Neural crest cell (in vitro differentiated cells): Measurements from ENCODE around the gene SELENOP. TPM values are rescaled to one million over a fixed set of nuclear protein-coding genes. Genes with fewer than 3 reads are reported as not detected.
"Not testable (repeated sequence)": the region's sequence is repeated elsewhere in the genome, so short reads cannot be mapped to it uniquely, and the experiment has no call there.

Experiments used
- DNase-seq: peaks from one replicate; pipeline ENCODE4 v3.0.0; 2021; ENCODE audit warnings: low read depth, mixed read lengths, low spot score
- H3K27ac Mint-ChIP-seq: one replicate; pipeline ENCODE4 v1.8.0; 2021; ENCODE audit warnings: mild to moderate bottlenecking, mixed read lengths; ENCODE audit not compliant: unreplicated experiment
- H3K27me3 Mint-ChIP-seq: 2 replicates; pipeline ENCODE4 v1.8.0; 2021; ENCODE audit warnings: low read depth, mild to moderate bottlenecking, mixed read lengths
- H3K36me3 Mint-ChIP-seq: 2 replicates; pipeline ENCODE4 v1.8.0; 2021; ENCODE audit warnings: low read depth, mild to moderate bottlenecking, mixed read lengths
- H3K4me1 Mint-ChIP-seq: 2 replicates; pipeline ENCODE4 v1.8.0; 2021; ENCODE audit warnings: mixed read lengths
- H3K4me3 Mint-ChIP-seq: one replicate; pipeline ENCODE4 v1.8.0; 2021; ENCODE audit warnings: mild to moderate bottlenecking, mixed read lengths
- H3K9me3 Mint-ChIP-seq: 2 replicates; pipeline ENCODE4 v1.8.0; 2021; ENCODE audit warnings: mixed read lengths
- total RNA-seq: library from RNA; stranded (reverse); gene quantifications from 2 replicates; pipeline ENCODE4 v1.2.1, GENCODE V29; 2021
- TF ChIP-seq, protein P1 (sequence below): fragments of 200-600 bp; sonication (generic); conservative IDR thresholded peaks from 2 replicates; pipeline ENCODE4 v1.5.0; 2021; ENCODE audit warnings: antibody characterized with exemption, mild to moderate bottlenecking

Gene SELENOP
- total RNA-seq, 1 donor from 2014 or later: 2.2 TPM

DNA sequence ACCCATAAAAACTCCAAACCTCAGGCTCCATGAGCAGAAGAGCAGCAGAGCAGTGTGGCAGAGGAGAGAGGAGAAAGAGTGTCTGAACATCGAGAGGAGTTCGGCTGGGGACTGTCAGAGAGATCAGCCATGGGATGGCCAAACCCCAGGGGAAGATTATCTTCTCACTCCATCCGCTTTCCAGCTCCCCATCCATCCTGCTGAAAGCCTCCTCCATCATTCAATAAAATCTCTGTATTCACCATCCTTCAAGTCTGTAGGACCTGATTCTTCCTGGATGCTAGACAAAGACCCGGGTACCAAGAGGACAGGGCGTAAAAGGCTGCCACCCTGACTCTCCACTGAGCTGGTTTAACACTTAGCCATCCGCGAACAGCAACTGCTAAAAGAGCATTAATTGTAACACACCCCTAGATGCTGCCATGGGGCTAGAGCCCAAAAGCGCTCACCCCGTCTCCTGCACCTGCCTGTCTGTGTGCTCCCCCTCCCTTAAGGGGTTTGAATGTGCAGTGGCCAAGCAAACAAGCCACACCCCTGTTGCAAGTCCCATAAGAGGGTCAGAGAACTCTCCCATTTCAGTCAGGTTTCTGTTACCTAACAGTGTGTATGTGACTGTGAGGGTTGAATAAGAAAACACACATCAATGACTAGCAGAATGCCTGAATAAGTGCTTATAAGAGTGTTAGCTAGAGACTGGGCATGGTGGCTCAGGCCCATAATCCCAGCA is 13.9 kb upstream of the SELENOP start:
- no peak for DNase-seq
- no peaks in the 10 kb centered on the region for H3K9me3 Mint-ChIP-seq
- H3K27me3 Mint-ChIP-seq: no peaks in the 10 kb centered on the region
- no peaks in the 10 kb centered on the region for H3K4me1 Mint-ChIP-seq
- TF ChIP-seq, protein P1, sequence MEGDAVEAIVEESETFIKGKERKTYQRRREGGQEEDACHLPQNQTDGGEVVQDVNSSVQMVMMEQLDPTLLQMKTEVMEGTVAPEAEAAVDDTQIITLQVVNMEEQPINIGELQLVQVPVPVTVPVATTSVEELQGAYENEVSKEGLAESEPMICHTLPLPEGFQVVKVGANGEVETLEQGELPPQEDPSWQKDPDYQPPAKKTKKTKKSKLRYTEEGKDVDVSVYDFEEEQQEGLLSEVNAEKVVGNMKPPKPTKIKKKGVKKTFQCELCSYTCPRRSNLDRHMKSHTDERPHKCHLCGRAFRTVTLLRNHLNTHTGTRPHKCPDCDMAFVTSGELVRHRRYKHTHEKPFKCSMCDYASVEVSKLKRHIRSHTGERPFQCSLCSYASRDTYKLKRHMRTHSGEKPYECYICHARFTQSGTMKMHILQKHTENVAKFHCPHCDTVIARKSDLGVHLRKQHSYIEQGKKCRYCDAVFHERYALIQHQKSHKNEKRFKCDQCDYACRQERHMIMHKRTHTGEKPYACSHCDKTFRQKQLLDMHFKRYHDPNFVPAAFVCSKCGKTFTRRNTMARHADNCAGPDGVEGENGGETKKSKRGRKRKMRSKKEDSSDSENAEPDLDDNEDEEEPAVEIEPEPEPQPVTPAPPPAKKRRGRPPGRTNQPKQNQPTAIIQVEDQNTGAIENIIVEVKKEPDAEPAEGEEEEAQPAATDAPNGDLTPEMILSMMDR: no peak
- no peaks in the 10 kb centered on the region for H3K36me3 Mint-ChIP-seq
- H3K27ac Mint-ChIP-seq: peak overlapping the region; percentile 23
- H3K4me3 Mint-ChIP-seq: no peak overlapping the region

DNA sequence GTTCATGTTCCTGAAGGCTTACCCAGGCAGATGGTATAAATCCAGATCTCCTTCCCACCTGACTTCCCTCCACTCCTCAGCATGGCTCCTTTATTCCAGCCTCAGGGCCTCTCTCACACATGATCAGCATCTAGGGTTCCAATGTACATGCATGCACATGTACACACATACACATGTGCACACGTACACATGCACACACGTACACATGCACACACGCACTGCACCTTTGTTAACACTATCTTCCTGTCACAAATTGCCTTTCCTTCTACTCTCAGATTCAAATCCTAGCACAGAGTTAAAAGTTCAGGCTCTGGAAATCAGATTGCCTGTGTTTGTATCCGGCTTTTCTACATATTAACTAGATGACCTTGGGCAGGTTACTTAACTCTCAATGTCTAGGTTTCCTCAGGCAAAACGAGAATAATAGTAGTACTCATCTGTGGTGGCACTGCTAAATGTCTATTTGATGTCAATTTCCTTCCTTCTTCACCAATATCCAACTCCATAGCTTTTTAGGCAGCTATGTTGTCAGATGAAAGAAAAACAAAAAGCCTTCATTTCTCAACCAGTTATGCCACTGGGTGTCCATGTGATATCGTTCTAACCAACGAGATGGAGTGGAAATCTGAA is 12.8 kb upstream of the SELENOP start:
- TF ChIP-seq, protein P1: no peak
- no peaks in the 10 kb centered on the region for H3K9me3 Mint-ChIP-seq
- H3K4me1 Mint-ChIP-seq: no peaks in the 10 kb centered on the region
- no peaks in the 10 kb centered on the region for H3K27me3 Mint-ChIP-seq
- DNase-seq: no peak
- H3K27ac Mint-ChIP-seq: no peak overlapping the region
- no peaks in the 10 kb centered on the region for H3K36me3 Mint-ChIP-seq
- no peak overlapping the region for H3K4me3 Mint-ChIP-seq

DNA sequence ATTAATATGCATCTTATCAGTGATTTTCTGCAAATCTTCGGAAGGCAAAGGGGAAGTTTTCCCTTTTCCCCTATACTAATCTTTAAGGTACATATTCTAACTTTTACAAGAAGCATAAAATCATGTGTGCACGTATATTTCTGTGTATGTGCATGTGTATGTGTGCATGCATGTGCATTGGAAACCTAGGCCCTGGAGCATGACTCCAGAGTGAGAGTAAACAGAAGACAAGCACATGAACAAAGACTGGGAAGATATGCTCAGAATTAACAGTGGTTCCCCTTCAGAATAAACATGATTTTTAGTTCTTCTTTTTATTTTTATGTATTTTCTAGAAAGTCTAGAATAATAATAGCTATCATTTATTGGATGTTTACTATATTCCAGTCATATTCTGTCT is 10.9 kb upstream of the SELENOP start:
- no peak for DNase-seq
- Mint-ChIP-seq H3K4me1 (no peaks in the 10 kb centered on the region), H3K9me3 (no peaks in the 10 kb centered on the region), H3K27me3 (no peaks in the 10 kb centered on the region), H3K27ac (no peak overlapping the region), H3K36me3 (no peaks in the 10 kb centered on the region), H3K4me3 (no peak overlapping the region)
- TF ChIP-seq, protein P1: no peak

DNA sequence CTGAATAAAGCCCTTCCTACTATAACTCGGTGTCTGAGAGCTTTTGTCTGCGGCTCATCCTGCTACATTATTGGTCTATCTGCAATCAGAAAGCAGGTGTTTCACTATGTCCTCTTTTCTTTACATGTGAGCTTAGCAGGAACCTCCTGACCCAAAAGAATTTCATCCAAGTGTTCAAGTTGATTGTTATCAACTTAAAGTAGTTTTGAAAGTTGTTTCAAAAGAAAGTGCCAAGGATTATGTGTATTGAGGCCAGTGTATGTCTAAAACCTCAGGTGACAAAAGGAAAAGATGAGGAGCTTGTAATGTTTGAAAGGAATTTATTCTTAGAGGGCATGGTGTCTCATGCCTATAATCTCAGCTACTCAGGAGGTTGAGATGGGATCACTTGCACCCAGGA is 8.1 kb upstream of the SELENOP start:
- Mint-ChIP-seq H3K36me3 (no peaks in the 10 kb centered on the region), H3K27me3 (no peaks in the 10 kb centered on the region), H3K4me1 (no peaks in the 10 kb centered on the region), H3K9me3 (no peaks in the 10 kb centered on the region), H3K27ac (no peak overlapping the region), H3K4me3 (no peak overlapping the region)
- TF ChIP-seq, protein P1: no peak
- no peak for DNase-seq

DNA sequence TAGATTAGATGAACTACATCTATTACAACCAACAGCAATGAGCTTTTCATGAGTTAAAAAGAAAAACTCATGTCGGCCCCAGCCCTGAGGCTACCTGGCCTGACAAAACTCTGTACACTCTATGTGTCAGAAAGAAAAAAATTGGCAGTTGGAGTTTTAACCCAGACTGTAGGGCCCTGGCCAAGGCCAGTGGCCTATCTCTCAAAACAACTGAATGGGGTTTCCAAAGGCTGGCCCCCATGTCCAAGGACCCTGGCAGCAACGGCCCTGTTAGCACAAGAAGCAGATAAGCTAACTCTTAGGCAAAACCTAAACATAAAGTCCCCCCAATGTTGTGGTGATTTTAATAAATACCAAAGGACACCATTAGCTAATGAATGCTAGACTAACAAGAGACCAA is 4.9 kb upstream of the SELENOP start:
- not testable (repeated sequence) for H3K9me3 Mint-ChIP-seq, DNase-seq, H3K4me3 Mint-ChIP-seq, H3K27ac Mint-ChIP-seq, H3K36me3 Mint-ChIP-seq, H3K27me3 Mint-ChIP-seq
- peaks cover 14% of the 10 kb centered on the region for H3K4me1 Mint-ChIP-seq

DNA sequence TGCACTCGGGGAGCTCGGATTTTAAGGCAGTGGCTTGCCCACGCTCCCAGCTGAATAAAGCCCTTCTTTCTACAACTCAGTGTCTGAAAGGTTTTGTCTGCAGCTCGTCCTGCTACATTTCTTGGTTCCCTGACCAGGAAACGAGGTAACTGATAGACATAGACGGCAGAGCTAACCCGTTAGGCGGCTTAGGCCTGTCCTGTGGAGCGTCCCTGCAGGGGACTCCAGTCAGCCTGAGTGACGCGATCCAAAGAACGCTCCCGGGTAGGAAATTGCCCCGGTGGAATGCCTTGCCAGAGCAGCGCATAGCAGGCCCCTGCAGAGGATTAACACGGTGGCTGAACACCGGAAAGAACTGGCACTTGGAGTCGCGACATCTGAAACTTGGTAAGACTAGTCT is 1.8 kb upstream of the SELENOP start:
- DNase-seq: peak; percentile 10
- H3K36me3 Mint-ChIP-seq: no peaks in the 10 kb centered on the region
- TF ChIP-seq, protein P1: no peak
- no peaks in the 10 kb centered on the region for H3K9me3 Mint-ChIP-seq
- H3K4me1 Mint-ChIP-seq: peaks cover 19% of the 10 kb centered on the region
- H3K27me3 Mint-ChIP-seq: no peaks in the 10 kb centered on the region
- no peak overlapping the region for H3K4me3 Mint-ChIP-seq
- no peak overlapping the region for H3K27ac Mint-ChIP-seq
